ENCODE results near the gene DDX18. TPM values are rescaled to one million over a fixed set of nuclear protein-coding genes. Genes with fewer than 3 reads are reported as not detected.

DDX18 gene
- total RNA-seq, 1 donor from 2014 or later, result 32.4 TPM

DNA sequence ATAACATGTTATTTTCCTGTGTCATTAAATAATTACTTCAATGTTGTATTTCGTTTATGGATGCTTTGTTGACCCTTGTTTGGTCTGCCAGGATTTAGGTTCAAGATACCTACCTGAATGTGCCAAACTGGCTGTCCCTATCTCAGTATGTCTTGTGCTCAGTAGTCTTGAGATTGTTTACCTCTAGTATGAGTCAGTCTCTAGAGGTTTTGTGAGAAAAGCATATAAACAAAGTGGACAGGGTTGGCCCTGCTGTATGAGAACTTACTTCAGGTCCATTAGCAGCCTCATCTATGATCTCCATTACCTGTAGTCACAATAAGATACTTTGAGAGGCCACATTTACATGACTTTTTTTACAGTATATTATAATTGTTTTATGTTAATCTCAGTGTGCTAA lies 17.8 kb downstream of the DDX18 start:
- no peak for DNase-seq (ENCODE audit: low spot score)
- intact Hi-C loops (cut with DNase I), result no loop called here

DNA sequence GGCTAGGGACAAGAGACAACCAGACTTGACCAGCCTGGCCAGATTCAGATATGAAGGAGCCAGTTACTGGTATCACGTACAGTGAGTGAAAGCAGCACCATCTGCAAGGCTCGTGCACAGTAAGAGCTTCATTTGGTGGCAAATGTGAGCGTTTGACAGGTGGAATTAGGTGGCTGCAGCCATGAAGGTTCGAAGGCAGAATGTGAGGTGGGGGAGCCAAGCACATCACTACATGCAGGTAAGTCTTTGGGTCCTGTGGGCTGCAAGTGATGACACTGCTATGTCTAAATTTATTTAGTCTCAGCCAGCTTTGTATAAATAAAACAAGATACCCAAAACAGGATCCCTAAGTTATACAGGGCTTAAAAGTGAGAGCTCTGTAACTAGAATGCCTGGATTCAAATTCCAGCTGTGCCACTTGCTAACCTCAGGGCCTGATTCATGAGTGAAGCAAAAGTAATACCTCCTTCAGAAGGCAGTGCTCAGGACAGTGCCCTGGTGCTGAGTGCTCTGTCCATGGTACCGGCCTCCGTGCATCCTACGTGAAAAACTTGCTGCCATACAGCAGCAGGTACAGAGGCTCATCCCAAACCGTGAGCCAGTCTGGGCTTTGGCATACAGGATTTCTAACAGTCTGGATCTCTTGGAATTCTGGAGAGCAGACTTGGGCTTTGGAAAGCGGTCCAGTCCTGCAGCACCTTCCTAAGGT lies 18.6 kb downstream of the DDX18 start:
- no peak for DNase-seq (ENCODE audit: low spot score)
- intact Hi-C loops (cut with DNase I), result no loop called here

DNA sequence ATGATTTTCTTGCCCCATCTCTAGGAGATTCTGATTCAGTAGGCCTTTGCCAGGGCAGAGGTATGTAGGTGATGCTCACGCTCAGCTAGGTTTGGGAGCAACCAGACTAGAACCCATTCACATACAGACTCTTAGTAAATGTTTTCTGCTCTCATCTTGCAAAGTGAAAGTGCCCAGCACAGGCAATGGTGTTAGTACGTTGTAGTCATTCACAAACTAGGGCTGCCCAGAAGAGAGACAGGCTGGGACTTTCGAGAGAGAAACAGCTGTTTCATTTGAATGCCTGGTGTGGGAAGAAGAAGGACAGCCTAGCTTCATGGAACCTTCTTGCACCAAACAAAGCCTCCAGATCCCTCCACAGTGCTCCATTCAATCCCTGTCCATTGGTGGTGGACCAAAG lies 19.4 kb downstream of the DDX18 start:
- no peak for DNase-seq (ENCODE audit: low spot score)
- intact Hi-C loops (cut with DNase I), result no loop called here

- intact Hi-C loops (cut with DNase I), result no loop called here
- no peak for DNase-seq (ENCODE audit: low spot score)
Observed at GRCh38 chr2:117834992-117835391, 20.5 kb downstream of the DDX18 start.

GRCh38 chr2:117835990-117836760 lies 21.7 kb downstream of the DDX18 start:
- peak; percentile 89 for DNase-seq (ENCODE audit: low spot score)
- intact Hi-C loops (cut with DNase I), result loop anchor here (1.0 kb wide), 1 partner anchor 167 kb away; no protein-coding TSS in a partner anchor

DNA sequence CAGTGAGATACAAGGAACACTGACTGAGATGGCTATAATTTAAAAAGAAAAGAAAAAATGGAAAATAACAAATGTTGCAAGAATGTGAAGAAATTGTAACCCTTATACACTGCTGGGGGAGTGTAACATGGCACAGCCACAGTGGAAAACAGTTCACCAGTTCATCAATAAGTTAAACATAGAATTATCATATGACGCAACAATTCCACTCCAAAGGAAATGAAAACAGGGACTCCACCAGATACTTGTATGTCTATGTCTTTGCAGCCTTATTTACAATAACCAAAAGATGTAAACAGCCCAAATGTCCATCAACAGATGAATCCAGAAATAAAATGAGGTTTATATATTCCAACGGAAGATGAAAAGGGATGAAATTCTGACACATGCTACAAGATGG lies 30.8 kb downstream of the DDX18 start:
- DNase-seq (ENCODE audit: low spot score), result no peak
- intact Hi-C loops (cut with DNase I), result no loop called here

GRCh38 chr2:117850015-117850414 lies 35.5 kb downstream of the DDX18 start:
- no peak for DNase-seq (ENCODE audit: low spot score)
- intact Hi-C loops (cut with DNase I), result no loop called here

DNA sequence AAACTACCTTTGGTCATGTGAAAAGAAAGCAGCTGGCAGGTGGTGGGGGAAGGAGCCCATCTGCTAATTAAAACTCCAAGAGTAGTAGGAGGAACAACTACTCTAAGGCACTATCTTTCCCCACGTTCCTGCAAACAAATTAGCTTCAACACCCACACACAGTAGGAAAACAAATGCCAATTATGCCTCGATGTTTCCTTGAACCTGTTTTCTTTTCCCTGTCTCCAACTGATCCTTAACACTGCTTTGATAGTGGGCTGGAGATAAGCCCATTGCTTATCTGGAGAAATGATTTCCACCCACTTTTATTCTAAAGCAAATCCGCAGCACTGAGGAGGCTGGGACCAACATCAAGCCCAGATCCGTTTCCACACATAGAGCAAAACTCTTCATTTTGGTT lies 36.0 kb downstream of the DDX18 start:
- DNase-seq (ENCODE audit: low spot score), result no peak
- intact Hi-C loops (cut with DNase I), result no loop called here

GRCh38 chr2:117851969-117852368 lies 37.5 kb downstream of the DDX18 start:
- intact Hi-C loops (cut with DNase I), result no loop called here
- no peak for DNase-seq (ENCODE audit: low spot score)

DNA sequence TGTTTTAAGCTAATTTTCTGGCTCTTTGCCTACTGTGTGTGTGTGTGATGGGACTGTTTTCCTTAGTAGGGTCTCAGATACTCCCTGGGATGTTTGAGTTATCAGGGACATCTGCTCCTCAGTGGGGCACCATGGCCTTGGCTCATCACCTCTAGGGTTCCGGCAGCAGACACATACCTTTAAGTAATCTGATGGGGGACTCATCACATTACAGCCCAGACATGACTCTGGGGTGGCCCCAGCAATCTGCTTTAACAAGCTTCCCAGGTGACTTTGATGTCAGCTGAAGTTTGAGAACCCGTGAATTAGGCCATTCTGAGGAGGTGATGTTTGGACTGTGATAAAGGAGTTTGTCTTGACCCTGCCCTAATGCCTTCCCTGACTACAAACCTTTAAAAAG lies 38.8 kb downstream of the DDX18 start:
- no peak for DNase-seq (ENCODE audit: low spot score)
- intact Hi-C loops (cut with DNase I), result no loop called here

DNA sequence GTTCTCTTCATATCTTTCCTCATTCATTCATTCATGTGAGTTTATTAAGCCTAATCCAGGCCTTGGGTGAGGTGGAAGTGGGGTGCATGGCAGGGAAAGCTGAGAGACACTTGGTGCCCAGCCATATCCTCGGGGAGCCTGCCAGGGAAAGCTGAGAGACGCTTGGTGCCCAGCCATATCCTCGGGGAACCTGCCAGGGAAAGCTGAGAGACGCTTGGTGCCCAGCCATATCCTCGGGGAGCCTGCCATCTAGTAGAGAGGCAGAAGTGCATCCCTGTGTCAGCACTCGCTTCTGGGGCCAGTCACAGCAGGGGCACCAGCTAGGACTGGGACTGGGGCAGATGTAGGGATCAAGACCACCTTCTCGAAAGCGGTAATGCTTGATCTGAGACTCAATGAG lies 39.4 kb downstream of the DDX18 start:
- intact Hi-C loops (cut with DNase I), result no loop called here
- DNase-seq (ENCODE audit: low spot score), result no peak

- no peak for DNase-seq (ENCODE audit: low spot score)
- intact Hi-C loops (cut with DNase I), result no loop called here
Observed at GRCh38 chr2:117854610-117855009, 40.1 kb downstream of the DDX18 start.

GRCh38 chr2:117855886-117856285 lies 41.4 kb downstream of the DDX18 start:
- intact Hi-C loops (cut with DNase I), result no loop called here
- DNase-seq (ENCODE audit: low spot score), result no peak

GRCh38 chr2:117856415-117857210 lies 42.1 kb downstream of the DDX18 start:
- intact Hi-C loops (cut with DNase I), result no loop called here
- DNase-seq (ENCODE audit: low spot score), result no peak

DNA sequence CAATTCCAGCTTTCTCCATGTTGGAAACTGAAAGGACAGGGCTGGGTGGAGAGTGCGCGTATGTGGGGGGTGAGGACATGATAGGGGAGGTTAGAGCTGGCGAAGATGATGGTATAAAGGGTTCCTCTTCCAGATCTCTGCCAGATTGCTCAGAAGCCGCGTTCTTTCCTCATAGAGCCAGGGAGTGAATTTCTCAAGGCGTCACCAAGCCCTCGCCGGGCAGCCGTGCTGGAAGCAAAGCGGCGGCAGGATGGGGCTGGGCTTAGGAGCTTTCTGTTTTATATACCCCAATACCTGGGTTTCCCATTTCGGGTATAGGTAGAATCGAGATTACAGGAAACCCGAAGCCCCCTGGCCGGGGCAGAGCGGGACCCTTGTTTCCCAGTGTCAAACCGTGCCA lies 43.8 kb downstream of the DDX18 start:
- intact Hi-C loops (cut with DNase I), result no loop called here
- DNase-seq (ENCODE audit: low spot score), result no peak

GRCh38 chr2:117858892-117859531 lies 44.5 kb downstream of the DDX18 start:
- intact Hi-C loops (cut with DNase I), result no loop called here
- DNase-seq (ENCODE audit: low spot score), result no peak

DNA sequence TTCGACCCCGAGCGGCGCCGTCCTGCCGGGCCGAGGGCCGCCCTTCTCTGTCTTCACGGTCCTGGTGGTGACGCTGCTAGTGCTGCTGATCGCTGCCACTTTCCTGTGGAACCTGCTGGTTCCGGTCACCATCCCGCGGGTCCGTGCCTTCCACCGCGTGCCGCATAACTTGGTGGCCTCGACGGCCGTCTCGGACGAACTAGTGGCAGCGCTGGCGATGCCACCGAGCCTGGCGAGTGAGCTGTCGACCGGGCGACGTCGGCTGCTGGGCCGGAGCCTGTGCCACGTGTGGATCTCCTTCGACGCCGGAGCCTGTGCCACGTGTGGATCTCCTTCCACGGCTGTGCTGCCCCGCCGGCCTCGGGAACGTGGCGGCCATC lies 45.0 kb downstream of the DDX18 start:
- intact Hi-C loops (cut with DNase I), result no loop called here
- DNase-seq (ENCODE audit: low spot score), result no peak

DNA sequence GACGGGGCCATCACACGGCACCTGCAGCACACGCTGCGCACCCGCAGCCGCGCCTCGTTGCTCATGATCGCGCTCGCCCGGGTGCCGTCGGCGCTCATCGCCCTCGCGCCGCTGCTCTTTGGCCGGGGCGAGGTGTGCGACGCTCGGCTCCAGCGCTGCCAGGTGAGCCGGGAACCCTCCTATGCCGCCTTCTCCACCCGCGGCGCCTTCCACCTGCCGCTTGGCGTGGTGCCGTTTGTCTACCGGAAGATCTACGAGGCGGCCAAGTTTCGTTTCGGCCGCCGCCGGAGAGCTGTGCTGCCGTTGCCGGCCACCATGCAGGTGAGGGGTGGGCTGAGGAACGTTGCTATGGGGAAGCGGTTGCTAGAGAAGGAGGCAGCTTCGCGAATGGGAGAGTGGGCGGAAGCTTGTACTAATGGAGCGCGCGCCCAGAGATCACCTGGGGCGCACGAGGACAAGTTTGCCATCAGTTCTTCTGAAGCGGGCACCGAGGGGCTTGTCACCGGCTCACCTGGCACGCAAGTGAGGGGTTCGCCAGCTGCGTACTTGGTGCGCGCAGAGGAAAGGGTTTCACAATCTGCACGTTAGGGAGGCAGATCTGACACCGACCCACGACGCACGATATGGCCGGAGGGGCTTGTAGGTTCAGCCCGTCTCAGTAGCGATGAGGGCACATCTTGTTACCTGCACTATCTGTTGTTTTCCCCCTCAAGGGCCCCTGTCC lies 45.6 kb downstream of the DDX18 start:
- DNase-seq (ENCODE audit: low spot score), result no peak
- intact Hi-C loops (cut with DNase I), result no loop called here

DNA sequence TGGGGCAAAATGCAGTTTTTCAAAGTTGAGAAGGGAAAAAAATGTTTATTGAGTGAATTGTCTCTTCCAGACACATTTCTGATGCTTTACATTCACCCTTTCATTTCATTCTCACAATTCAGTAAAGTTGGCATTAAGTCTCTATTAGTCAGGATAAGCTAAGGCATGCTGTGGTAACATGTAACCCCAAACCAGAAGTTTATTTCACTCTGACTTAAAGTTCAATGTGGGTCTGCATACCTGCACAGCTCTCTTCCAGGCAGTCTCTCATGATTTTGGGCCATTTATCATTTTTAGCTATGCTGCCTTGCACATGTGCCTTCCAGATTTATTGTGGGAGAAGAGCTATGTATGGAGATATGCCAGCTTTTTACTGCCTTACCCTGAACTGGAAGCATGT lies 48.0 kb downstream of the DDX18 start:
- intact Hi-C loops (cut with DNase I), result no loop called here
- DNase-seq (ENCODE audit: low spot score), result no peak

Data from cardiac septum (tissue), 1 donor.